GM21515 (cell line): ENCODE measurements around the gene AP3D1.

Source experiments
- ATAC-seq: cut with Tn5 transposase; IDR thresholded peaks from one replicate; pipeline ENCODE4 v1.9.1; 2021; ENCODE audit not compliant: unreplicated experiment

AP3D1 gene

DNA sequence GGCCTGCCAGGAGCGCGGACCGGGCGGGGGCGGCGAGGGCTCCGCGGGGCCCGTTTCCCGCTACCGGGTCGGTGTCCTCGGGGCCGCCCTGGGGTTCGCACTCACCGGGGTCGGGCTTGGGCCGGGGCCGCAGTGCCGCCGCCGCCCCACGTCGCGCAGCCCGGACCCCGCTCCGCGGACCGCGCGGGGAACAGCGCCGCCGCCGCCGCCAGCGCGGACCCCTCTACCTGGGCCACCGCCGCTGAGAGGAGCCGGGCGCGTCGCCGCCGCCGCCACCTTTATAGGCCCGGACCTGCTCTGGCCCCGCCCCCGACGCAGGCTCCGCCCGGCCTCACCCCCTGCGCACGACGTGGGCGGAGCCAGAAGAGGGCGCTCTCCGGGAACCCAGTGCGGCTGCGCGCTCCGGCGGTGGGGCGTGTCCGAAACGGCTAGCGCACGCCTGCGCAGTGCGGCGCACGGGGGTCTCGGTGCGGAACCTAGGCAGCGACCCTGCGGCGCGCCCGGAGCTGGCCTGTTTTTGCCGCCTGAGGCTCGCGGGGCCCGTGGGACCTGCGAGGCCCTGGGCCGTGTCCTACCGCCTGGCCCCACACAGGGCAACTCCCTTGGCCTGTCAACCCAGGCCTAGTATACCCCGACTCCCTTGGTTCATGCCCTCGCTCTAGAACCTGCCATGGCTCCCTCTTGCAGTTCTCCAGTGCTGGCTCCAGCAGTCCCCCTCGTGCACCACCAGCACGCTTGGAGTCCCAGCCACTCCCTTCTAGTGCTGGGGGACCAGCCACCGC lies 100.2 kb downstream of the AP3D1 start, which contains the start of gene MKNK2:
TSS of gene MKNK2 (minus strand) at position 254 of the 782 bp plus-strand sequence. CDS start 393 bp downstream, outside the sequence.
- ATAC-seq = peak; percentile 52
